ENCODE data around the gene CPEB1. TPM values are rescaled to one million over a fixed set of nuclear protein-coding genes. Genes with fewer than 3 reads are reported as not detected.

The CPEB1 gene
- total RNA-seq, 4 donors from 2014 or later: 1.7 to 8.2 (median 3.0) TPM

DNA sequence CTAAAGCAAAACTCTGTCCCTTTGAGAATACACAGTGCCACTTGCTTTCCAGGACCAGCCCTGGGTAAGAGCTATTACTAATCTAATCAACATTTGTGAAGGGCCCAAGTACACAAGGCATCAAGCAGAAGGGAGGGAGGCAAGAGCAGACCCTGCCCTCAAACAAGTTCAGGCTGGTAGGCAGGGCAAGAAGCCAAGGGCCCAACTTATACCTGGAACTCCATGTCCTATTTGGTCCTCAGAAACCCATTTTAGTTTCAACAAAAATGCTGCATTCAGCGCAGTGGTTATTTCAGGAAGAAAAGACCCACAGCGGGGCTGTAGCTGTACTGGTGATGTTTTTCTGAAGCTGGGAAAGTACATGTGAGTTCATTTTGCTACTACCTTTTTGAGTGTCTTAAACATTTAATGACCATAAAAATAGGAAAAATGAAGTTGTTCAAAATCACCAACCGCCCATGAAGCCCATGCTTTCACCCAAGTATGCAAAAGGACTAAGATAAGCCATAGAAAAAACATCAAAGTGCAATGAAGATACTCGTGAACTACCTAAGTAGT is 109.7 kb downstream of the CPEB1 start:
- TF ChIP-seq, protein P1, sequence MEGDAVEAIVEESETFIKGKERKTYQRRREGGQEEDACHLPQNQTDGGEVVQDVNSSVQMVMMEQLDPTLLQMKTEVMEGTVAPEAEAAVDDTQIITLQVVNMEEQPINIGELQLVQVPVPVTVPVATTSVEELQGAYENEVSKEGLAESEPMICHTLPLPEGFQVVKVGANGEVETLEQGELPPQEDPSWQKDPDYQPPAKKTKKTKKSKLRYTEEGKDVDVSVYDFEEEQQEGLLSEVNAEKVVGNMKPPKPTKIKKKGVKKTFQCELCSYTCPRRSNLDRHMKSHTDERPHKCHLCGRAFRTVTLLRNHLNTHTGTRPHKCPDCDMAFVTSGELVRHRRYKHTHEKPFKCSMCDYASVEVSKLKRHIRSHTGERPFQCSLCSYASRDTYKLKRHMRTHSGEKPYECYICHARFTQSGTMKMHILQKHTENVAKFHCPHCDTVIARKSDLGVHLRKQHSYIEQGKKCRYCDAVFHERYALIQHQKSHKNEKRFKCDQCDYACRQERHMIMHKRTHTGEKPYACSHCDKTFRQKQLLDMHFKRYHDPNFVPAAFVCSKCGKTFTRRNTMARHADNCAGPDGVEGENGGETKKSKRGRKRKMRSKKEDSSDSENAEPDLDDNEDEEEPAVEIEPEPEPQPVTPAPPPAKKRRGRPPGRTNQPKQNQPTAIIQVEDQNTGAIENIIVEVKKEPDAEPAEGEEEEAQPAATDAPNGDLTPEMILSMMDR (IDR thresholded peaks at IDR 0.05; ENCODE audit: low read depth): no peak

DNA sequence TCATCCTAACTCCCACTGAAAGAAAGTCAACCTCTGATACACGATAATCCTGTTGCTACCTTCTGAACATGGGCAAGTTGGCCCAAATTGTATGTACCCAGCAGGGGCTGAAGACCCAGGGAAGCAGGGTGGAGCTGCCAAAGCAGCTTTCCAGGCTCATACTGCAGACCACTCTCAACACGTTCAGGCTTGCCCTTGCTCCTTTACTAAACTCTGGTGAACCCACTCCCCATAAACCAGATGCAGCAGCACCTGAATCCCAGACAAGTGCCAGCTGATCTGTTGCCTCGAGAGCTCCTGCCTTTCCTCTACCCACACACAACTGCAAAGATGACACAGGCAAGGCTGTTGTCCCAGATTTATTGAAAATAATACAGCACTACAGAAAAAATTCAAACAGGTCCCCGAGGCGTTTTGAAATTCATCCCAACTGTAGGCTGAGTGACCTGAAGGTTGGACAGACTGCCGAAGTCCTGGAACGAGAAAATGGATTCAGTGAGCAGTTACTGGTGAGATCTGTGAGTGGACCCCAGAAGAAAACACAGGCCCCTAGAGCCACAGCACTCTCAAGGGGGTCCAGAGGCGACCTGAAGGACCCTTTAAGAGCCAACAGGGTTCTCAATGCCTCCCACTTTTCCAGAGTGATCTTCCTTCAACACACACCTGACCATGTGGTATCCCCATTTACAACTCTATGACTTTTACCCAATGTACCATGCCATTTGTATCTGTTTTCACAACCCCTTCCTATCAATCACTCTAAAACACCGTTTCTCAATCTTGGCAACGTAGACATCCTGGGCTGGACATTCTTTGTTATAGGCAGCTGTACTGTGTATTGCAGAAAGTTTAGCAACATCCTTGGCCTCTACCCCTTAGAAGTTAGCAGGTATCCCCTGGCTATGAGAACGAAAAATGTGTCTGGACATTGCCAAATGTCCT is 110.5 kb downstream of the CPEB1 start:
- TF ChIP-seq, protein P1 (IDR thresholded peaks at IDR 0.05; ENCODE audit: low read depth): no peak

DNA sequence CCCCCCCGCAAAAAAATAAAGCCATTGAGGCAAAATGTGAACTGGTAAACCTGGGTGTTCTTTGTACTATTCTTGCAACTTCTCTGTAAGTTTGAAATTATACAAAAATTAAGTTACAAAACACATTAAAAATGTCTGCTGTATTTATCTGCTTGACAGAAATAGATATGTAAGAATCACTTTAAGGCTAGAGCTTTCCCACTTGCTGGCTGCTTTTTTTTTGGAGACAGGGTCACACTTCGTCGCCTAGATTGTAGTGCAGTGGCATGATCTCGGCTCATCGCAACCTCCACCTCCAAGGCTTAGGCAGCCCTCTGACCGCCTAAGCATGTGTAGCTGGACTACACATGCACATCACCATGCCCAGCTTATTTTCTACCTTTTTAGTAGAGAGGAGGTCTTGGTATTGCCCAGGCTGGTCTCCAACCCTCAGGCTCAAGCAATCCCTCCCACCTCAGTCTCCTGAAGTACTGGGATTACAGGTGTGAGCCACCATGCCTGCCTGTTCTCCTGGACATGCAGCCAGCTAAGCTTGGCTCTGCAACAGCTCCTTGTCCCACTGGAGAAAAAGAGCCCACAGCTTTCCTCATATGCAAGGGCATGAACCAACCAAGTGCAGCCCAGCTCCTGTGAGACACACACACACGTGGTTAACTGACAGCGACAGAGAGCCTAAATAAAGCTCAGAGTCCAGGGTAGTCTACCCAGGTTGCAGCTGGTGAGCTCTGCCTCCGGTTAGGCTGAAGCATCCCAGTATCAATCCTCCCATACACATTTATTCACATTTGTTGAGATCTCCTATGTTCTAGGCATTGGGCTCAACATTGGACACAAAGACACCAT is 111.4 kb downstream of the CPEB1 start:
- TF ChIP-seq, protein P1 (IDR thresholded peaks at IDR 0.05; ENCODE audit: low read depth): no peak

DNA sequence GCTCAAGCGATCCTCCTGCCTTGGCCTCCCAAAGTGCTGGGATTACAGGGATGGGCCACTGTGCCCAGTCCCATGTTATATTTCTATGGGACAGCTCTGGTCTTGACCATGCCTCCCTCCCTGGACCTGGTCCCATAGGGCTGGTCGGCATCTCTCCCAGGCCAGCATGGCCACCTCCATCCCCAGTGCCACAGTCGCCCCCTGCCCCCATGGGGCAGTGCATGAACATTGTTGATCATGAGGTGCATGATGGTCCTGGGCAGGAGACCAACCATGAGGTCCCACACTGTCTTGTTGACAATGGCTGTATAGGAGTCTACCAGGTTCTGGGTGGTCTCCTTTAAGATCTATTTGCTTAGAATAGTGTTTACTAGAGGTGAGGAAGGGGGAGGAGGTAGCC is 113.4 kb downstream of the CPEB1 start:
- TF ChIP-seq, protein P1 (IDR thresholded peaks at IDR 0.05; ENCODE audit: low read depth): no peak

DNA sequence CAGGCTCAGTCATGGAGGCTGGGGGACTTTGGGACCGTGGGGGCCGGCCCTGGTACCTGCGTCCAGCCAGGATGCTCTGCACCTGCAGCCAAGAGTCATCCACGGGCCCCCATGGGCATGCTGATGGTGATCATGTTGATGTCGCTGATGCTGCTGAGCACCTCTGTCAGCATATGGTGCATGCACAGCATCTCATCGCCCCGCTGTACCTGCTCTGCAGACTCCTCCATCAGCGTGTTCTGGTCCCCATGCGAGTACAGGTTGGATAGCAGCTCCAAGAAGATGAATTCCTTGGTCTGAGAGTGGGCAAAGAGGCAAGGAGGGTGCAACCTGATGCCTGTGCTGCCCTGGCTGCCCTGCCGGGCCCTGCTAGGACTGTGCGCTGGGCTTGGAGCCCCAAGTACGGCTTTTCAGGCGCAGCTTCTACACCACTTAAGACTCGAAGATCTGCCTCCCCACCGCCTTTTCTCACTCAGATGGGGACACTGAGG is 114.1 kb downstream of the CPEB1 start:
- TF ChIP-seq, protein P1 (IDR thresholded peaks at IDR 0.05; ENCODE audit: low read depth): no peak

DNA sequence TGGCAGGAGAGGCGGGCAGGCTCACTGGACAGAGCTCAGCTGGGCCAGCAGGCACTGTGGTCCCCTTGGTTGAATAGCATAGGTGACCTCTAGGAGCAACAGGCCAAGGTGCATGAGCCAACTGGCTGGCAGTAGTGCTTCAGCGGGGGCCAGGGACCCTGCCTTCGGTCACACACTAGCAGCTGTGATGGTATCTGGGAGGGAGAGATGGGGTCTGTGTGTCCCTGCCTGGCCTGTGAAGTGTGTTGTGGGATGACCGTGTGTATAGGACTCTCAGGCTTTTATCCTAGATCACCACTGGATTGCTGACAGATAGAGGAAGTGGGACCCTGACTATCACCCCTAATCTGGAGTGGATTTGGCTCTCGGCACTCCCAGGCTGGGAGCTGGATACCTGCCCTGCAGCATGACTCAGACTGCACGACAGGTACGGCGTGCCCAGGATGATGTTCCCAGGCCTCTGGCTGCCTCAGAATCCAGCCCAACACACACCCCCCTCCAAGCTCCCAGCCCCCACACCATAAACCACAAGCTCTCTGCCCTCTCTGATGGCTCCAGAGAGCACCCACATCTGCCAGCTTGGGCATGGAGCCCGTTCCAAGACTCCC is 114.7 kb downstream of the CPEB1 start:
- TF ChIP-seq, protein P1 (IDR thresholded peaks at IDR 0.05; ENCODE audit: low read depth): no peak

Data from subcutaneous adipose tissue (tissue), 4 donors.